Adrenal gland (tissue), 12 donors: ENCODE results near the gene RTF1. TPM values are rescaled to one million over a fixed set of nuclear protein-coding genes. Genes with fewer than 3 reads are reported as not detected.

Experiments
- DNase-seq, 7 donors: peaks; one replicate each; pipeline ENCODE4 v3.0.0-alpha.2; 2019 to 2020
- H3K27ac ChIP-seq, 5 donors: fragments of 200-600 bp; sonication (generic) in 4 of 5; 1 replicate in 3 of 5; 2 replicates in 2 of 5; pipeline versions ENCODE4 v1.5.1 to v1.8.0; 2016 to 2020; ENCODE audit warnings: mild to moderate bottlenecking in 1 of 5
- H3K27me3 ChIP-seq: fragments of 200-600 bp; 2 replicates; pipeline ENCODE4 v1.8.0; 2021
- H3K36me3 ChIP-seq, 2 donors: fragments of 200-600 bp; replicated peaks in 1 of 2; 1 replicate in 1 of 2; 2 replicates in 1 of 2; pipeline versions ENCODE4 v1.5.1 to v1.8.0; 2018 to 2022
- H3K4me1 ChIP-seq, 2 donors: fragments of 200-600 bp; replicated peaks in 1 of 2; 1 replicate in 1 of 2; 2 replicates in 1 of 2; pipeline versions ENCODE4 v1.5.1 to v1.8.0; 2018 to 2021
- H3K4me3 ChIP-seq, 4 donors: fragments of 200-600 bp; sonication (generic) in 3 of 4; one replicate each; pipeline ENCODE4 v1.5.1; 2016 to 2018
- H3K9me3 ChIP-seq, 3 donors: fragments of 200-600 bp; sonication (generic) in 1 of 3; replicated peaks in 1 of 3; 1 replicate in 2 of 3; 2 replicates in 1 of 3; pipeline versions ENCODE4 v1.5.1 to v1.8.0; 2016 to 2021
- CTCF ChIP-seq, 6 experiments: fragments of 450-650 bp in 4 of 6; fragments of 200-600 bp in 2 of 6; sonication (generic) in 1 of 6; IDR thresholded peaks; 1 replicate in 5 of 6; 2 replicates in 1 of 6; pipeline versions ENCODE4 v1.5.1 to v1.8.0; 2016 to 2021; ENCODE audit warnings: antibody characterized with exemption in 6 of 6, mild to moderate bottlenecking in 2 of 6, moderate library complexity in 1 of 6
- POLR2A ChIP-seq, 2 donors: fragments of 450-650 bp; IDR thresholded peaks; one replicate each; pipeline ENCODE4 v1.6.1; 2017; ENCODE audit warnings: antibody characterized with exemption in 2 of 2, mild to moderate bottlenecking in 2 of 2, moderate library complexity in 1 of 2
- WGBS, 4 donors: extraction: QIAGEN DNeasy Blood & Tissue Kit in 2 of 4; methylation state at CpG; one replicate each; pipeline versions ENCODE4 v1.1.5 to v1.1.7; 2013 to 2017; 5-methylcytosine and 5-hydroxymethylcytosine counted together
- intact Hi-C, 2 donors: fragments of 100-400 bp; cut with DNase I; formaldehyde crosslinking; loops; one replicate each; pipeline versions ENCODE4 v1.14.1 to v1.15.0; 2022 to 2023
- polyA plus RNA-seq, 3 donors: library from polyadenylated mRNA; stranded (reverse); fragments of 200-250 nt in 2 of 3; fragments of 350-450 nt in 1 of 3; fragmentation: Illumina TruSeq in 1 of 3; extraction: RNeasy Lipid Tissue Mini Kit (QIAGEN cat#74804) in 1 of 3; gene quantifications; one replicate each; pipeline ENCODE4 v1.2.3, GENCODE V29; 2013 to 2014
- total RNA-seq, 9 donors: library from RNA; depleted of rRNA in 4 of 9; stranded (reverse); fragments of >200 nt in 4 of 9; fragments of 120-200 nt in 1 of 9; fragmentation: NEBNext Ultra II Directional in 1 of 9; extraction: Animal tissue kit (Norgen Biotek cat#: 25700) in 1 of 9; gene quantifications; one replicate each; pipeline versions ENCODE4 v1.1.0 to v1.2.4, GENCODE V29; 2013 to 2023
- donor health status: healthy with polysubstance abuse.
- donor health status: Bipolar disorder and iron deficiency.
- donor health status: DM: yes; HTN: yes; CAD: no.
- donor health status: DM: no; HTN: no; CAD: no.
- donor health status: DM: no; HTN: no; CAD: no.
- donor health status: DM: yes; HTN: yes; CAD: no.

Gene RTF1
- total and polyA plus RNA-seq, 12 donors = 24.0 to 53.7 (median 39.2) TPM

GRCh38 chr15:41507820-41508290, 91.0 kb downstream of the RTF1 start:
- peaks cover 16% of the 10 kb centered on the region for H3K27me3 ChIP-seq
- H3K36me3 ChIP-seq = no peaks in the 10 kb centered on the region
- H3K4me1 ChIP-seq = peaks cover 6 to 15% of the 10 kb centered on the region in 2 donors
- H3K27ac ChIP-seq = no peak overlapping the region
- peak; percentile 47 to 74 (median 67) for DNase-seq
- TF ChIP-seq POLR2A (IDR thresholded peaks at IDR 0.05) (no peak), CTCF (IDR thresholded peaks at IDR 0.05) (no peak)
- 58 to 63% (median 59%) methylated on average over 5 to 7 of the region's 7 CpGs for WGBS, 4 donors
- intact Hi-C loops = no loop called here
- H3K9me3 ChIP-seq = no peaks in the 10 kb centered on the region
- H3K4me3 ChIP-seq = no peak overlapping the region

- Histone ChIP-seq H3K4me1 (peaks cover 10 to 24% of the 10 kb centered on the region in 2 donors), H3K9me3 (no peaks in the 10 kb centered on the region), H3K4me3 (no peak overlapping the region), H3K27me3 (peaks cover 27% of the 10 kb centered on the region), H3K27ac (no peak overlapping the region), H3K36me3 (no peaks in the 10 kb centered on the region)
- 86 to 95% (median 93%) methylated on average over 7 of the region's 7 CpGs for WGBS, 4 donors
- TF ChIP-seq CTCF (IDR thresholded peaks at IDR 0.05) = no peak
- TF ChIP-seq POLR2A (IDR thresholded peaks at IDR 0.05) = no peak
- no peak for DNase-seq
- intact Hi-C loops = no loop called here
Observed at GRCh38 chr15:41510728-41511127, 93.8 kb downstream of the RTF1 start.

- H3K9me3 ChIP-seq = no peaks in the 10 kb centered on the region
- intact Hi-C loops = no loop called here
- H3K27ac ChIP-seq = no peak overlapping the region
- H3K36me3 ChIP-seq = no peaks in the 10 kb centered on the region
- TF ChIP-seq CTCF (IDR thresholded peaks at IDR 0.05) = no peak
- no peak for TF ChIP-seq POLR2A (IDR thresholded peaks at IDR 0.05)
- peaks cover 10 to 24% of the 10 kb centered on the region in 2 donors for H3K4me1 ChIP-seq
- DNase-seq = no peak
- 22 to 36% (median 33%) methylated on average over 11 to 56 of the region's 56 CpGs; no CpG with 5 or more reads in 1 of the 4 donors for whole genome bisulfite sequencing, 4 donors
- no peak overlapping the region for H3K4me3 ChIP-seq
- H3K27me3 ChIP-seq = peaks cover 27% of the 10 kb centered on the region
Observed at GRCh38 chr15:41511331-41511898, 94.5 kb downstream of the RTF1 start.

- intact Hi-C loops = no loop called here
- DNase-seq = no peak
- Histone ChIP-seq H3K4me1 (peaks cover 10 to 24% of the 10 kb centered on the region in 2 donors), H3K9me3 (no peaks in the 10 kb centered on the region), H3K36me3 (no peaks in the 10 kb centered on the region), H3K27ac (no peak overlapping the region), H3K4me3 (peak overlapping the region in 1 of 4 donors; percentile 50), H3K27me3 (peaks cover 27% of the 10 kb centered on the region)
- WGBS, 4 donors = 4 to 40% (median 4%) methylated on average over 2 to 49 of the region's 49 CpGs; no CpG with 5 or more reads in 1 of the 4 donors
- no peak for TF ChIP-seq POLR2A (IDR thresholded peaks at IDR 0.05)
- TF ChIP-seq CTCF (IDR thresholded peaks at IDR 0.05) = no peak
Observed at GRCh38 chr15:41511899-41512369, 95.0 kb downstream of the RTF1 start.
